Umbilical cord (tissue), 2 donors: ENCODE results near the gene LMOD2. TPM values are rescaled to one million over a fixed set of nuclear protein-coding genes. Genes with fewer than 3 reads are reported as not detected.

Experiments used
- DNase-seq: peaks from one replicate; pipeline ENCODE4 v3.0.0-alpha.2; 2015; ENCODE audit warnings: low spot score
- total RNA-seq: library from RNA; depleted of rRNA; stranded (reverse); fragments of >200 nt; gene quantifications from one replicate; pipeline ENCODE4 v1.2.3, GENCODE V29; 2014; ENCODE audit warnings: low replicate concordance; ENCODE audit not compliant: insufficient read depth

The LMOD2 gene
- total RNA-seq, 1 donor from 2014 or later, result 1.4 TPM

DNA sequence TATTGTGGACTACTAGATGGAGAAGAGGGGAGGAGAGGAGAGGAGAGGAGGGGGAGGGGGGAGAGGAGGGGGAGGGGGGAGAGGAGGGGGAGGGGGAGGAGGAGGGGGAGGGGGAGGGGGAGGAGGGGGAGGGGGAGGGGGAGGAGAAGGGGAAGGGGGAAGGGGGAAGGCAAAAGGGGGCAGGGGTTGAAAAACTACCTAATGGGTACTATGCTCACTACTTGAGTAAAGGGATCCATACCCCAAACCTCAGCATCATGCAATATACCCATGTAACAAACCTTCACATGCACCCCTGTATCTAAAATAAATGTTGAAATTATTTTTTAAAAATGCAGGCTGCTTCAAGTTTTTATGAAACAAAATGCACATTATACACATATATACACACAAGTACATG is 15.1 kb upstream of the LMOD2 start:
- no peak for DNase-seq

DNA sequence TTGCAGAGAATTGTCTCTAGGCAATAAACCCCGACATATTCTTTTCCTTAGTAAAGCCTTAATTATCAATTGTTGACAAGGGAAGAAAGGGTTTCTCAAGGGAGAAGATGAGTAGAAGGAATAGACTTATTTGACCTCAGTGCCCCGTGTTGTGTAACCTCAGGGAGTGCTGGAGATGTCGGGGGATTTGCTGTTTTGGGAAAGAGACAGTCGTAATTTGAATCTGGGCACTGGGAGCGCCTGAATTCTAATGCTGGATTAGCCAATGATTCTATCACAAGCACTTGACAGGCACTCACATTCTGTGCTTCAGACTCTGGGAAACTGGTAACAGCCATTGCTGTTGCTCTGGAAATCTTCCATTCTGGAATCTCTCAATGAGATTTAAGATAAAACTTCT is 13.8 kb upstream of the LMOD2 start:
- DNase-seq, result no peak

DNA sequence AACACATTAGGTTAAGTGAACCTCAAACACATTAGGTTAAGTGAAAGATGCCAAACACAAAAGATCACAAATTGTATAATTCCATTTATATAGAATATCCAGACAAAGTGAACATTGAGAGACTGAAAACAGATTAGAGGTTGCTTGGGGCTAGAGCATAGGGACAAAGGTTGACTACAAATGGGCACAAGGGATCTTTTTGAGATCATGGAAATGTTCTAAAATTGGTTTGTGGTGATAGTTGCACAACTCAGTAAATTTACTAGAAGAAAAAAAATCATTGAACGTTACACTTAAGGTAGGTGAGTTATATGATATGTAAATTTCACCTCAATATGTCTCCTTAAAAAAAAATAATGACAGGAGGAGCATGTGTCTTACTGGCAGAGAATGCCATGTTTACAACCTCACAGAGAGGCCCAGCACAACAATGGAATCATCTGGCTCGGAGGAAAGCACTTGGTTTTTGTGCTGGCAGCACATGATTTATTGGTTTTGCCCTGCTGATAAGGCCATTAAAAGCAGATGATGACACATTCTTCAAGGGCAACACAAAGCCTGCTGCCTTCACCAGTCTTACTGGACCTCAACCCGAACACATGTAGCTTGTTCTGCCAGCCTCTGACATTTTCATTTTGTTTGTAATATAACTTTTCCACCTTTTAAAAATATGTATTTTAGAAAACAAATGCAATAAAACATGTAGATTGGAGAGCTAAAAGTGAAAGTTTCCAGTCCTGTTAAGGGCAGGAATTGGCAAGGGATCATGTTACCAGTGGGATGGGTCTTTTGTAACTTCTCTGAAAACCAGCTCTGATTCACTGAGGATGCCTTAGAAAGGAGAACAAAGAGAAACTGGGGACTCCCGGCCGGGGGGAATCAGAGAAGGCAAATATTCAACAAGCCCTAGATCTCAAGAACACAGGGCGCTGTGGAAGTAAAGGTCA is 11.9 kb upstream of the LMOD2 start:
- DNase-seq, result peak; percentile 82

DNA sequence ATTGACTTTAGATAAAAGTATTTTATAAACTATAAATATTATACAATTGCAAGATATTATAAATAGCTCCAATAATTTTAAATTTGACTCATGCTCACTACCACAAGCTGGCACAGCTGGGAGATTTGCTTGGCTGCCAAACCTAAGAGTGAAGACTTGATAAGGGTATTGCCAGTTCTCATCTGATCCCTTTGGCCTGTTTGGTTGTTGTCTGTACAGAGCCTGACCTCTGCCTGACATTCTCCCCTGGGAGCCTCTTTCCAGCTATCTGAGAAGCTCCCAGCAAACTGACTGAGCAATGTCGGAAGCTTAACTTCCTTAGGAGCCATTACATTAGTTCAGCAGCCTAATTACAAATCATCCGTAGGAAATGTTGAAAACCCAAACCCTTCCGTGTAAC is 10.2 kb upstream of the LMOD2 start:
- peak; percentile 52 for DNase-seq

DNA sequence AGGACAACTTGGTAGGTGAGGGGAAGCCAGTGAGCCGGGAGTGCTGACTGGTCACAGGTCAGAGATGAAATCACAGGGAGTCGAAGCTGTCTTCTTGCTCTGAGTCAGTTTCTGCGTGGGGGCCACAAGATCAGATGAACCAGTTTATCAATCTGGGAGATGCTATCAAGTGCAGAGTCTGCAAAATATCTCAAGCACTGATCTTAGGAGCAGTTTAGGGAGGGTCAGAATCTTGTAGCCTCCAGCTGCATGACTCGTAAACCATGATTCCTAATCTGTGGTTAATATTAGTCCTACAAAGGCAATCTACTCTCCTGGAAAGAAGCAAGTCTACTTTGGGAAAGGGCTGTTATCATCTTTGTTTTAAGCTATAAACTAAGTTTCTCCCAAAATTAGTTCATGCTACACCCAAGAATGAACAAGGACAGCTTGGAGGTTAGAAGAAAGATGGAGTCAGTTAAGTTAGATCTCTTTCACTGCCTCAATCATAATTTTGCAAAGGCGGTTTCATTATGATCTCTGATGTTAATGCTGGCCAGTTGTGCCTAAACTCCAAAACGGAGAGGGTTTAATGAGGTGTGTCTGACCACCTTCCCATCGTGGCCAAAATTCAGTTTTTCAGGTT is 8.4 kb upstream of the LMOD2 start:
- DNase-seq, result no peak

DNA sequence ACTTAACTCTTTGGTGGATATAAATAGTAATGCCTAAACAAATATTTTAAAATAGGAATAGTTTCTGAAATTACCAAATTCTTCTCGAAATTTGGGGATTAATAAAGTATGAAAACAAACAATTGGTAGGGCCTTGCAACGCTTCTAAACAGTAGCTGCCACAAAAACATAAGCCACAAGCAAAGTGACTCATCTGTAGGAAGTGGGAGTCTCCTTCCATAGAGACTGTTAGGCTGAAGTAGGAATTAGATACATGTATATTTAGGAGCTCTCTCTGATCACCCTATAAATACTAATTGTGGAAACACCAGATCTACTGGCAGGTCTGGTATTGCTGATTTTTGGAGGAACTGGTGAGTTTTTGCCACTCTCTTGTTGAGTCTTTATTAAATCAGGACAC is 5.7 kb upstream of the LMOD2 start:
- DNase-seq, result no peak

DNA sequence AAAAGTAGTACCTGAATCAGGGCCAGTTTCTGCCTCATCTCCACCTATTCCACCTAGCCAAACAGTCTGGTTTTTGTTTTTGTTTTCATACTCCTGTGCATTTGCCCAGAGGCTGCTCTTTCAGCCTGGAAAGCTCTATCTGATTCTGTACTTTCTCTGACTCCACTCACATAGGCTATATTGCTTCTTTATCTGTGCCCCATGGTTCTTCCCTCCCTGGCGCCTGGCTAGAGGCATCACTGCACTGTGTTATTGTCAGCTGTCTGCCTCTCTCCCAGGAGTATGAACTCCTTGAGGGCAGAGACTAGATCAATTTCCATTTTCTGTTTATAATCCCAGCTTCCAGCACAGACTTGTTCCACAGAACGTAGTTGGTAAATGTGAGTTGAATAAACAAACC is 5.1 kb upstream of the LMOD2 start:
- no peak for DNase-seq

DNA sequence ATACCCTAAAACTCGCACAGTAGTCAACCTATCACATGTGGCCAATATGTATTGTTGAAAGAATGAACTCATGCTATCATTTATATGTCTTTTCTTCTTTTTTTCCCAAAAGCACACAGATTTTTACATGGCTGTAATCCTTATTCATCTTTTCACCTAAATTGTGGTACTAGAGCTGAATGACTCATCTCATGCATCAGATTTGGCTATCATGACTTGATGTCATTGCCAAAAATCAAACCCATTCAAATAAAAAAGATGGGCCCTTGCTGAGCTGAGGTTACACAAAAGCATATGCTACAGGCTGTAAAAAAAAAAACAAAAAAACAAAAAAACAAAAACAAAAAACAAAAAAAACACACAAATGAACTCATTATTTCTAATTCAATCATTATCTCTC is 3.3 kb upstream of the LMOD2 start:
- DNase-seq, result no peak

DNA sequence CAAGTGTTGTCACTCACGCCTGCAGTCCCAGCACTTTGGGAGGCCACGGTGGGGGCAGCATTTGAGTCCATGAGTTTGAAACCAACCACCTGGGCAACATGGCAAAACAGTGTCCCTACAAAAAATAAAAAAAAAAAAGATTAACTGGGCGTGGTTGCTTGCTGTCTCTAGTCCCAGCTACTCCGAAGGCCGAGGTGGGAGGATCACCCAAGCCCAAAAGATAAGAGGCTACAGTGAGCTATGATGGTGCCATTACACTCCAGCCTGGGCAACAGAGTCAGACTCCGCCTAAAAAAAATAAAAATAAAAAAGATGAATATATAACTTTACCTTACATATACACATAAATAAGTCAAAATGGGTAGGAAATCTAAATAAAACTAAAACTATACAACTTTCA is 2.5 kb upstream of the LMOD2 start:
- DNase-seq, result no peak

DNA sequence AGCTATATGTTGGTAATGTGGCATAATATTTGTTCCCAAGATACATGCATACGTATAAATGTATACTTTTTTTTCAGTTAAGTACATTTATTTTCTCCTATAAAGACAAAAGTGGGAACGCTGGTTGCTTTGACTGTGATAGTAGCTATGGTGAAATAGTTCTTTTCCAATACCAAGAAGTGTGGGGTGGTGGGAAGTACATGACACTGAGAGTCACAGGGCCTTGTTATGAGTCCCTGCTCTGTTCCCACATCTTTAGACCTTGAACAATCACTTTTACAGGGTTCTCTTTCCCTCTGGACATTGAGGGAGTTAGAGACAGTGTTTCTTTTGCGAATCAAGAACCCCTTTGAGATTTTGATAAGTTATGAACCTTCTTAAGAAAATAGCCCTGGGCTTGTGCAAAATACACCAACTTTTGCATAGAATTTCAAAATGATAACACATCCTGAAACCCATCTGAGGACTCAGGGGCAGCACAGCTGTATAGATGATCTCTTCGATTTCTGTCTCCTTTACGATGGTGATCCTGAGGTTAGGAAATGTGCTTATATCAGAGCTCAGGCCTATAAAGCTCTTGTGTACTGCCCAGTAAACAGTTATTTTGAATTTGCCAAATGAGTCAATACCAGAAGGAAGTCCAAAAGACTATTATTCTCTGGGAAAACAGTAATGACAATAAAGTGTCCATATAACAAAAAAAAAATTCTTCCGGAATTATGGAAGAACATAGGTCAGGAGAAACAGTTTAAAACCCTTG is 1.1 kb downstream of the LMOD2 start:
- no peak for DNase-seq

DNA sequence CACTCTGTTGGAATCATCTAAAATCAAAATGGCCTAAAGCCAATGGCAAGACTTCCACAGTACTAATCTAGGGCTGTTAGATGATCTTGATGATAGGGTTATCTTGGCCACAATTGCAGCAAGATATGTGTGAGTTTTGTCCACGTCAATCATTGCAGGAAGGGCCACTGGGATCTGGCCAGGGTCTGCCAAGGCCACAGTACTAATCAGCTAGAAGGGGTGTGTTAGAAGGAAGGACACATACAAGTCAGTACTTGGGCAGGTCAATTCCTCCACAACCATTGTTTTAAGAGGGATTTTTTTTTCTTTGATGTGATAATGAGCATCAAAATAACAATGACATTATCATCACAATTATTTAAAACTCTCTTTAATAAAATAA is 1.6 kb downstream of the LMOD2 start:
- DNase-seq, result no peak

DNA sequence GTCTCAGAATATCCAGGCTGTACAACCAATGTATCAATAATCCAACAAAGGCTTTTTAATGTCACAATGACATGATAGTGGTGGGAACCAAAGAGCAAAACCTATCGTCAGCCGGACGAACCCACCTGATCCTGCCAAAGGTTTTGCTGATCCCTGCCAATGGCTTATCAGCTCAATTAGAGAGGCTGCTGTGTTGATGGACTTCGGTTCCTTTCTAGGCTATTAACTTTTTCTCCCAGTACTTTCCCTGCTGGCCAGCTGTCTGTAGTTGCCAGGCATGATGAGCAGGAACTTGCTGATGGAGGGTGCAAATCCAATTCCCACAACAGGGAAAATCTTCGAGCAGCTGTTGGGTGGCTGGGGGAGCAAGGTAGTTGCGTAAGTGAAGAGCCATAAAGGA is 2.4 kb downstream of the LMOD2 start:
- DNase-seq, result no peak

DNA sequence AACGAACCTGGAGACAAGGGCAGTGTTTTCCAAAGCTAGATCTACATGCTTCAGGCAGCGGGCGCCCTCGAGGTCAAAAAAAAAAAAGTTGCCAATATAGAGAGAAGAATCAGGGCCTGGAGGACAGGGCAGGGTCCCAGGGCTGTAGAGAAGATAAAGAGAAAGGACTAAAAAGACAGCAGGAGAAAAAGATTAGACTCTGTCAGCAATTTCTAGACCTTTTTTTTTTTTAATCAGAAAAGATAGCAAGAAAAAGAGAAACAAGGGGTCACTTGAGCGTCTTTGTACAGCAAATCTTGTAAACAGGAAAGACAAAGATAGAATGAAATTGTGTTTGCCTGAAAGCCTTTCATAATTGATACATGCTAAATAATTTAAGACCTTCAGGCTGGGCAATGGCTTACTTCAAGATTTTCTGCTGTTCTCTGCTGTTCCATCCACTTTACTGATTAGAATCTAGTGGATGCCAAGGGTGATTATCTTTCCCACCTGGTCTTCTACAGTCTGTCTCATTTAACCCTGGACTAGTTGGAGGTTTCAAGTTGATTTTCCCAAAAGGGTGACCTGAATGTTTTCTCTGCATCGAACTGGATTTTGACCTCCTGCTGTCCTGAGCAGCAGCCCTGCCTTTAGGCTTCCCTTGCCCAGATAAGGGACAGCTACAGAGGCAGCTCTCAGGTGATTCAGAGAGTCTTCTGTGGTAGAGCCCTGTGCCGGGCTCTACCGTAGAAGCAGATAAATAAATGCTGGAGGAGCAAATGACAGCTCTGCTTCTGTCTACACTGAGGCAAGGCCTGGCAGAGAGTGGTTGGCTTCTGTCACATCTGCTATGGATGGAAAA is 5.1 kb downstream of the LMOD2 start:
- no peak for DNase-seq

DNA sequence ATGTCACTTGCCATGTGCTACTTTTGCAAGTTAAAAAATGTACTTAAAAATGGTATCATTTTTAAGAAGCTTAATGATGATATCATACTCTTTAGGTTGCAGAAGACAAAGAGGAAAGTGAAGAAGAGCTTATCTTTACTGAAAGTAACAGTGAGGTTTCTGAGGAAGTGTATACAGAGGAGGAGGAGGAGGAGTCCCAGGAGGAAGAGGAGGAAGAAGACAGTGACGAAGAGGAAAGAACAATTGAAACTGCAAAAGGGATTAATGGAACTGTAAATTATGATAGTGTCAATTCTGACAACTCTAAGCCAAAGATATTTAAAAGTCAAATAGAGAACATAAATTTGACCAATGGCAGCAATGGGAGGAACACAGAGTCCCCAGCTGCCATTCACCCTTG is 6.1 kb downstream of the LMOD2 start:
- no peak for DNase-seq

DNA sequence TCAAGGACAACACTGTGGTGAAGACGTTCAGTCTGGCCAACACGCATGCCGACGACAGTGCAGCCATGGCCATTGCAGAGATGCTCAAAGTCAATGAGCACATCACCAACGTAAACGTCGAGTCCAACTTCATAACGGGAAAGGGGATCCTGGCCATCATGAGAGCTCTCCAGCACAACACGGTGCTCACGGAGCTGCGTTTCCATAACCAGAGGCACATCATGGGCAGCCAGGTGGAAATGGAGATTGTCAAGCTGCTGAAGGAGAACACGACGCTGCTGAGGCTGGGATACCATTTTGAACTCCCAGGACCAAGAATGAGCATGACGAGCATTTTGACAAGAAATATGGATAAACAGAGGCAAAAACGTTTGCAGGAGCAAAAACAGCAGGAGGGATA is 6.6 kb downstream of the LMOD2 start:
- DNase-seq, result no peak

DNA sequence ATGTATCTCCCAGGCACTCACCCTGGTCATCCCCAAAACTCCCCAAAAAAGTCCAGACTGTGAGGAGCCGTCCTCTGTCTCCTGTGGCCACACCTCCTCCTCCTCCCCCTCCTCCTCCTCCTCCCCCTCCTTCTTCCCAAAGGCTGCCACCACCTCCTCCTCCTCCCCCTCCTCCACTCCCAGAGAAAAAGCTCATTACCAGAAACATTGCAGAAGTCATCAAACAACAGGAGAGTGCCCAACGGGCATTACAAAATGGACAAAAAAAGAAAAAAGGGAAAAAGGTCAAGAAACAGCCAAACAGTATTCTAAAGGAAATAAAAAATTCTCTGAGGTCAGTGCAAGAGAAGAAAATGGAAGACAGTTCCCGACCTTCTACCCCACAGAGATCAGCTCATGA is 7.1 kb downstream of the LMOD2 start:
- no peak for DNase-seq

DNA sequence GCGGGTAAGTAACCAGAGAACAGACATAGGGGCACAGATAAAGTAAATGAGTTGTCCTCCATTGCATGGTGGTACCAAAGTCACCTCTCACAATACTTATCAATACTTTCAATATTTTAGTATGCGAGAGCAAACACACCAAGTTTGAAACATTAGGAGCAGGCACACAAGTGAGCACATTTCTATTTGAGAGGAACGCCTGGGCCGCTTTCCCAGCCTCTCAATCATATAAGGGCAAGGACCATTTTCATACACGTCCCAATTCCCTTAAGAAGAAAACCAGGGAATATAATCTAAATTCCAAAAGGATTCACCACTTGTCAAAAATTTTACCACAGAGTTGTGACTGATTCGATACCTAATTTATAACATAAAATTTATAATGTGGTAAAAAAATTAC is 7.5 kb downstream of the LMOD2 start:
- DNase-seq, result no peak

DNA sequence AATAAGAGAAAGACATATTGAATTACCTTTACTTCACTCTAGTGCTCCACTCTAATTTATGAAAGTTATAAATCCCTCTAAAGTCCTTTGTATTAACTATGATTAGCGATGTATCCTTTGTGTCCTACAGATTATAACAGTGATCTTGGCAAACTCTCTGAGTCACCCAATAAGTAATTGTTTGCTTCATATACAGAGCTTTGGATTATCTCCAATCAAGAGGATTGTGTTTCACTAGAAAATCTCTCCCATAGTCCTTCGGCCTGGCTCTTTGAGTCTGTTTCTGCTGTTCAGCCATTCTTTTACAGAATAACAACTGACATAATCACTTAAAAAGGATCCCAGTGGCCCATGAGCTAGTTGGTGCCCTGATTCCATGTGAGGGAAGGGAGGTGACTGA is 9.5 kb downstream of the LMOD2 start:
- no peak for DNase-seq

DNA sequence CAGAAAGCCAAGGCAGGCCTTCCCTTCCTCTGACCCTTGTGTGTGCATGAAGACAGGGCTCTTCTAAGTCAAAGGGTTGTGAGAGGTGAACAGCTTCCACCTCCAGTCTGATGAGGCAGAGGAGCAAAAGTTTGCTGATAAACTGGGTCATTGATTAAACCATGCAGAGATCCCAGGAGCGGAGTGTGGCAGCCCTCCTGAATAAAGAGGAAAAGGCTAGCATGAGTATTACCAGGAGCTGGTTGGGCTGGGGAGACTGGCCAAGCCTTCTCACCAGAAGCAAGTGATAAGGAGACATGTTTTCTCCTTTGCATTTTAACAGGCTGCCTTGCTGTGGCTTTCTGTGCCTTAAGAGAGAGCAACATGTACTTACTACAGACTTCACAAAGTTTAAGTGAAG is 10.2 kb downstream of the LMOD2 start:
- DNase-seq, result peak; percentile 39

DNA sequence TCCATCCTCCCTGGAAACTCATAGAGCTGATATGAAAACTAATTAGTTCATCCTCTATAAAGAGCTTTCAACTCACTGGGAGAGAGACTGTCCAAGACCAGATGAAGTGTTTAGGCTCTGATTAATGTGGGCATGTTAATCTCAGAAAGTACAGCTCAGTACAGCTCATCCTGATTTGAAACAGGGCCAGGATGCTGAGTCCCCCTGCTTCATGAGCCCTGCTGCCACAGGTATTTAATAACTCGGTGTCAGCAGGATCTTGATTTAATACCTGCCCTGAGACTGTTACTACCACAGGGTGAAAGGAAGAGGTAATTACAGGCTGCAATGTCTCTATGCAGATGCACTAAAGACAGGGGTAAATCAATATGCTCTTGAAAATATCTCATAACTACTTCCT is 10.8 kb downstream of the LMOD2 start:
- DNase-seq, result peak; percentile 23

DNA sequence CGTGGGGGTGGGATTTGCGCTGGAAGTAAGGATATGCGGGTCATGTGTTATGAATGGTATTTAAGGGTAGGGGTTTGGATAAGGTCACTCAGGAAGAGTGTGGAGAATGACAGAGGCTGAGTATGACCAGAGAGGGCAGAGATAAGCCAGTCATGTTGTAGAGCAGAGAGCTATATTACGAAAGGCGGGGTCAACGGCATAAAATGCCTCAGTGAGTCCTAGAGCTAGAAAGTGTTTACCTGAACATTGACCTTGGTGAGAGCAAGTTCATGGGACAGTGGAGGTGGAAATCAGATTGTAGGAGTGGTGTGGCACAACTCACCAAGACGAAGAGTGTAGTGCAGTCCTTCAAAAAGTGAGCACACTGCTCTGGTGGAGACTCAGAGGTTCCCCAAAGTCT is 13.8 kb downstream of the LMOD2 start:
- no peak for DNase-seq
